22Rv1 (cell line): ENCODE results near the gene SOX1.

Experiments
- CTCF ChIP-seq: fragments of 450-650 bp; IDR thresholded peaks from 2 replicates; pipeline ENCODE4 v1.5.1; 2017; ENCODE audit warnings: mild to moderate bottlenecking
- ZFX ChIP-seq: fragments of 450-650 bp; IDR thresholded peaks from 2 replicates; pipeline ENCODE4 v1.6.1; 2017; ENCODE audit warnings: antibody characterized with exemption, borderline replicate concordance

- TF ChIP-seq CTCF = no peak
- no peak for TF ChIP-seq ZFX
Observed at GRCh38 chr13:112096959-112097358, 30.0 kb downstream of the SOX1 start.
